CD4-positive, alpha-beta T cell treated with Interleukin-4 for 1 hour (primary cell): ENCODE data around the gene MARK3.
A peak's percentile ranks its signal among the peaks of the same experiment; 100 is the strongest.

Source experiments
- DNase-seq, 2 donors: peaks; one replicate each; pipeline ENCODE4 v3.0.0-alpha.2; 2020 to 2022

Gene MARK3

DNA sequence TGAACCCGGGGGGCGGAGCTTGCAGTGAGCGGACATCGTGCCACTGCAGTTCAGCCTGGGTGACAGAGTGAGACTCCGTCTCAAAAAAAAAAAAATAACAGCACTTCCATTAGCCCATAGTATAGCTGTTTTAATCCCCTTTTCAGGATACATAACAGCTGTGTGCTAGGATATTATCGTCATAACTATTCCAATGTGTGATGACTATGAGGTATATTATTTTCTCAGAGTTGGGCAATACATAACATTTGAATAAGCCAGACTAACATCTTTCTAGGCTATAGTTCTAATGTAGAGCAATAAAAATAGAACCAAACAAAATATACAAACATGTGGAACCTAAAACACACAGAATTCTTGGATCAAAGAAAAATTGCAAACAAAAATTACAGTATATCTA is 57.1 kb downstream of the MARK3 start:
- DNase-seq: no peak

DNA sequence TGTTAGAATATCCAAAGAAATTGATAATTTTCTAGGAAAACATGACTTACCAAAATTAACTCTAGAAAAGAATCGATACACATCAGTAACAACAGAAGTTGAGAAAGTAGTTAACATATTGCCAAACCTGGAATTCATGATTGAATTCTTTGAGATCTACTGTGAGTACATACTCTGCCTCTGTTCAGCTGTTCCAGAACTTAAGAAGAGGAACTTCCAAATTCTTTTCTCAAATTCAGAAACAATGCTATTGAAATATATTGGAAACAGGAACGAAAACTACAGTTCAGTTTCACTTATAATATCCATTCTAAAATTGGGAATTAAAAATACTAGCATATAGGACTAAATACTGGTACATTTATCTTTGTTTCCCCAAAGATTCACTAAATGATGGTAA is 57.9 kb downstream of the MARK3 start:
- no peak for DNase-seq

DNA sequence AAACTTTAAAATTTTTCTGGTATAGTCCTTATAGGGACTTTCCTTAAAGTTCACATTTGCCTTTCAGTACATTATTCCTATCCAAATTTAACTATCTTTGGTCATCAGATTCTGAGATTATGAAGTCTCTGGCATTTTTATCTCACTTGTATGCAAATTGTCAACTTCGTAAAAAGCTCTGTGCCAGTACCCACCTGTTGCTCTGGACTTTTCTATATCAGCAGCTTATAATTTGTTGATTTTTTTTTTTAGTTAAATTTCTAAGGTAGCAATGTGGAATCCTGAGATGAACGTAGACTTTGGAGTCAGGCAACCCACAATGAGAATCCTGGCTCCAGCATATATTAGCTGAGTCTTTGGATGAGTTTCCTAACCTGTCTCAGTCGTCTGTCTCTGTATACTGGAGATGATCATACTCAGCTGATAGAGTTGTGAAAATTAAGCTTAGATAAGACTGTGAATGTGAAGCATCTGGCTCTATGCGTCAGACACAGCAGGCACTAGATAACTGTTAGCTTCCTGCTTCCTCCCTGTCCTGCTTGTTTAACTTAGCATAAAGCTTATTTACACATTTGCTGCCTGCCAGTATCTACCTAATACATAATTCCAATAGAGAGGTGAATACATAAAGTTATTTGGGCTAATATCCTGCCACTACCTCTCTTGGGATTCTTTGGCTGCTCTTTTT is 59.8 kb downstream of the MARK3 start:
- DNase-seq: no peak

DNA sequence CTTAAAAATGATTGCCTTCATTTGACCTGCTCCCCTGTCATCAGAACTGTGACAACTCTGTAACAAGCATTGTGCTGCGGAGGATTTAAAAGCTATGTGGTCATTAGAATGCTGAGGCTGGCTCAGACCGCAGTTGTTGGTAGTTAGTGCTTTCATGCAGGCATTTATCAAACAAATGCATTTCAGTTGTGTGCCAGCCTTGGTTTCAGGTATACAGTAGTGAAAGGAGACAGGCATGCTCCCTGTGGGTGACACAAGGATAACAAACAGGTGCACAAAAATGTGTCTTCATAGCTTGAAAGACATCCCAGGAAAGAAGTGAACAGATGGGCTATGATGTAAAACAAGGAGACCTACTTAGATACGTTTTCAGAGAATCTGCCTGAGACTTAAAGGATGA is 60.6 kb downstream of the MARK3 start:
- DNase-seq: no peak

DNA sequence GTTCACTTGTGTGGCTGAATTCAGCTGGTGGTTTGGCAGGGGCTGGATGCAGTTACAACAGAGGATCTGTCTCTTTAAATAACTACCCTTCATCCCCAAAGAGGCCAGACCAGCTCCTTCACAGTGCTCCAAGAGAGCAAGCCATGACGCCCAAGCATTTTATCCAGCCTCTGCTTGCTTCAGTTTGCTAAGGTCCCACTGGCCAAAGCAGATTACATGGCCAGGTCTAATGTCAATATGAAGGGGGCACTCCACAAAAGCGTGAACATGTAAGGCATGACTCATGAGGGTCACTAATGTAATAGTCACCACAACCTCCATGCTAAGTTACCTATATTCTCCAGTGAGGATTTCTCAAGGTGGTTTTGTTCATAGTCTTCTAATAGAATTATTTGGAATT is 62.9 kb downstream of the MARK3 start:
- DNase-seq: no peak

DNA sequence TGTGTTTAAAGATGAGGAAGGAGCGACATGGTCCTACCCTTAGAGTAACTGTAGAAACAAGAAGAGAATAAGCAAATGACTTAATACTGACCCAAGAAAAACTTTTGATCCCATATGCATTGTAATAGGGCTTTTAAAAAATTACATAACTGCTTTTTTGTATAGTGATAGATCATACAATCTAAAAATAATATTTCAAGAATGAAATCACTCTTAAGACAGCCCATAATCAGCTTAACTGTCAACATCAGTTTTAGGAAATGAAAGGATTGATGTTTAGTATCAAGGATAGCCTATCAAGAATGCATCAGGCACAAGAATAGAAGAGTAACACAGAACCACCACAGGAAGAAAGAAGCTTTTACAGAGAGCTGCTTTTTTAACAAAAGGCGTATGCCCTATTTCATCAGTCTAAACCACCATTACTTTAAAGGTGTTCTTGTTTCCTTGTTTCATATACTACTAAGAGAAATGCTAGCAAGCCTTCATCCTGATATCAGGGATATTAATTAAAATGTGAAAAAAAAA is 64.5 kb downstream of the MARK3 start:
- DNase-seq: no peak

DNA sequence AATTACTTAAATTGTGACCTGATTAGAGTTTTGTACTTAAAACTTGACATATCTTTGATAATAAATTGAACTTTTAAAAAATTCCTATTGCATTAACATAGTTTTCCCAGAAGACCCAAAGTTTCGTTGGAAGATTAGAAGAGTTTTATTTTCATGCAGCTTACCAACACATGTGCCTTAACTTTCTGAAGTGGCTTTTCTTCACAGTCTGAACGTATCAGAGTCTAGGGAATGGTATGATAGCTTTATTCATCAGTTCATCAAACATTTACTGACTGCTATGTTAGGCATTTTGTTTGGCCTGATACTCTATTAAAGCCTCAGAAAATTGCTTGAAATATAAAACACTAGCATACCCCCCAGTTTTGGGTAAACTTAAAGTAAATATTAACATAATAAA is 65.2 kb downstream of the MARK3 start:
- DNase-seq: no peak

DNA sequence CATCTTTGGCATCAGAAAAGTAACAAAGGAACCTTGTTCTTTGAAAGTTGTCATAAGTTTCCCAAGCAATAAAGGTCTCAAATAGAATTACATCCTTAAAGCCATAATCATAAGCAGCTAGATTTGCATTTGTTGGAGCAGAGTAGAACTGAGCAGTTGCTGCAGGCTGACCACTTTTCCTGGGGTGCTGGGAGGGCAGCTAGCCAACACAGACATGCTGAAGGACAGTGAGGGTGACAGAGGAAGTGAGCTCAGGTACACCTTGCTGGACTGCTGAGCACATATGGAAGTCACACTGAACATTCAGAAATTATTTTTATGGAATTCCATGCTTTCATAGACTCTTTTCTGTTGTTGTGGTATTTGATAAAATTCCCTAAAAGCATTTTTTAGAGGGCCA is 66.2 kb downstream of the MARK3 start:
- no peak for DNase-seq

DNA sequence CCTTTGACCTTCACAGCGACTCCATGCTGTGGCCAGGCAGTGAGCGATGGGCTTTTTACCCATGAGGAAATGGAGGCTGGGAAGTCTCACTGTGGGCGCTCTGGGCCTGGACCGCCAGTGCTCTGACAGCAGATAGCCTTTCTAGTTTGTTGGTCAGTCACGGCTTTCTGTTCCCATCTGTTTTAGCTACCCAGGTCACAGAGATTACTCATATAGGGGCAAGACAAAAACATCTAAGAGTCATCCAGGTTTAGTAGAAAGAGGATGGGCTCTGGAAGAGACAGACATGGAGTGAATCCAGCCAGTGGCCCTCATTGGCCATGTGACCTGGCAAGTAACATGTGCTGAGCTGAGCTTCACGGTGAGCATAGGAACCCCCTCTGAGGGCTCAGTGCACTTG is 68.6 kb downstream of the MARK3 start:
- no peak for DNase-seq

DNA sequence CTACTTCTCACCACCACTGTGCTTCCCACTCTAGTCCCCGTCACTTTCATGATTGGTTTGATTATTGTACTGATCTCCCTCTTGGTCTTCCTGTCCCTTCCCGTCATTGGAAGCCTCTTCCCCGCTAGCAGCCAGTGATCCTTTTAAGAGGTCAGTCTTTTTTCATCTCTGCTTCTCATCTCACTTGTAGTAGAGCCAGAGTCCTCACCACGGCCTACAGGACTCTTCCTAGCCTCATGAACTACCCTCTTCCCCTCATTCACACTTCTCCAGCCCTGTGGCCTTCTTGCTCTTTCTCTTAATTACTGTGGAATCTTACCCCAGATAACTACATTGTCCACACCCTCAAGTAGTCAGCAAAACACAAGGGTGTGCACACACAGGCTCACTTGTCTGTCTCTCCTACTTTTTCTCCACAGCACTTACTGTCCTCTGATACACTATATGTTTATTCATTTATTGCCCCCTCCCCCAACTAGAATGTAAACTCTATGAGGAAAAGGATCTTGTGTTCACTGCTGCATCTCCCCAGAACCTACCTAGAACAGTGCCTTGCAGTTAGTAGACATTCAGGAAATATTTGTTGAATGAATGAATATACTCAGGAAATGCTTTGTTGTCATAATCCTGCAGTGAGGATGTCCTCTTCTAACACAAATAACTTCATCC is 71.1 kb downstream of the MARK3 start:
- no peak for DNase-seq

DNA sequence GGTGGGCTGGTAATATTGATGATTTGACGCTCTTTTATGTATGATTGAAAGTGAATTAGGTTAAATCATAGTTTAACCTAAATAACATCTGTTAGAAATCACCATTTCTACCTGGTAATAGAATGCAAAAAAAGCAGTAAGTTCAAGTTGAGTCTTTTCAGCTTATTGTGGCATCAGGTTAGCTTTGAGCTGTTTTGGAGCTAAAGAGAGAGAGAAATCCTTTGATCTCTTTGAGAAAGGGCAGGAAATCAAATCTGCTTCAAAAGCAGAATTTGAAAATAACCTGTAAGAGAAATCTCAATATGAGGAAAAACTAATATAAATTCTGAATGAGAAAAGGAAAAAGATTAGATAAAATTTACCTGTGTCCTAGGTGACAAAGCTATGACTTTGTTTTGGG is 75.2 kb downstream of the MARK3 start:
- no peak for DNase-seq

DNA sequence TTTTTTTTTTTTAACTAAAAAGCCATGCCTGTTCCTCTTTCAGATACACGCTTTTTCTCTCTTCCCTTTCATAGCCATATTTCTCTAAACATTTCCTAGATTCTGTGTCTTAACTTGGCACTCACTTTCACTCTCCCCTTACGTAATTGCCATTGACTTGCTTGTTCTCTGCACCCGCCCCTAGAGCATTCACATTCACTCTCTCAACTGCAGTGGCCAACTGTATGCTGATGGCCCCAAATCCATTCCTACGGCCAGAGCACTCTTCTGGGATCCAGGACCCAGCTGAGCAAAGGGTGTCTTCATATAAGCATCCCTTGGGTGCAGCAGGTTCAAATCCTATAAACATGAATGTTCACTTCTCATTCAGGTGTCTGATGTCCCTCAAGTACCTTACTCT is 77.9 kb downstream of the MARK3 start:
- no peak for DNase-seq

DNA sequence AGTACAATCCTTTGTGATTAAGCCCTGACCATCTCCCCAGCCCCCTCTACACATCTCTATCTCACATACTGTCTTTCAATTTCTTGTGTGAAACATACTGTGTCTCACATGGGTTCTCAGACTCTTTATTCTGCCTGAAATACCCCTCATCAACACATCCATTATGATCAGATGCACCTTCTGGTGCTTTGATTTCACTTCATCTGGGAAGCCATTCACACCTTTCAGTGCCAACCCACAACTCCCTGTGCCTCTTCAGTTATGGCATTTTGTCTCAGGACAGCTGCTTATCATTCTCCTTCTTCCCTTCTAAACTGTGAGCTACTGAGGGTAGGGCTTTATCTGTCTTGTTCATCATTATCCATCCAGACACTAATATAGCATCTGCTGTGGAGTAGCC is 78.6 kb downstream of the MARK3 start:
- no peak for DNase-seq

DNA sequence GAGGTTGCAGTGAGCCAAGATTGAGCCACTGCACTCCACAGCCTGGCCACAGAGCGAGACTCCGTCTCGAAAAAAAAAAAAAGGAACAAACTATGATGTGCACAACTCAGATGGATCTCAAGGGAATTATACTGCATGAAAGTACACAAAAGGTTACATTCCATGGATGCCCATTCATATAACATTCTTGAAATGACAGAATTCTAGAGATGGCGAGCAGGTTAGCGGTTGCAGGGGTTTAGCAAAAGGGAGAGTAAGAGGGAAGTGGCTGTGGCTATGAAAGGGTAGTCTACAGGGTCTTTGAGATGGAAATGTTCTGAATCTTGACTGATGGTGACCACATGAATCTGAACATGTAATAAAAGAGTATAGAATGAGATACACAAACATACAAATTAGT is 87.7 kb downstream of the MARK3 start:
- no peak for DNase-seq

DNA sequence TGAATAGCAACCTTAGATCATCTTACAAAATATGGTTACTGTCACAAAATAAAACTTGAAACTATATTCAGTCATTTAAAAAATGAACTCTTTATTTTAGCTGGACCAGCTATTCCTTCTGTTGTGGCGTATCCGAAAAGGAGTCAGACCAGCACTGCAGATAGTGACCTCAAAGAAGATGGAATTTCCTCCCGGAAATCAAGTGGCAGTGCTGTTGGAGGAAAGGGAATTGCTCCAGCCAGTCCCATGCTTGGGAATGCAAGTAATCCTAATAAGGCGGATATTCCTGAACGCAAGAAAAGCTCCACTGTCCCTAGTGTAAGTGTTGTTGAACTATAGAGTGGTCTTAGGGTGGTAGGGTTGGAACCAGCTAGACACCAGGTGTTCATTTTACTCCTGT is 89.7 kb downstream of the MARK3 start:
- DNase-seq: no peak

DNA sequence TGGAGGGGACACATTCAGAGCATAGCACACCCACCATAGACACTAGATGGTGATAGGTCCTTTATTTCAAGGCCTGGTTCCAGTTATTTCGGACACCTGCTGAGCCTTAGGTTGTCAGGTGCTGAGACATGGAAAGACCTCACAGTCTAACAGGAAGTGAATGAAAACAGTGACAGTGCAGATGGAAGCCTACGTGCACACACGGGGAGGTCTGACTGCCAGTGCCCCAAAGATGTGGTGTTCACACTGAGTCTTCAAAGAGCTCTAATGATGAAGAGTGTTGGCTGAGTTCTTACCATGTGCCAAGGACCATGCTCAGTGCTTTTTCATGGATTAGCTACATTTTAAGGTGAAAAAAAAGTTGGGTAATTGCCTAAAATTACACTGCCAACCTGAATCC is 90.8 kb downstream of the MARK3 start:
- no peak for DNase-seq

DNA sequence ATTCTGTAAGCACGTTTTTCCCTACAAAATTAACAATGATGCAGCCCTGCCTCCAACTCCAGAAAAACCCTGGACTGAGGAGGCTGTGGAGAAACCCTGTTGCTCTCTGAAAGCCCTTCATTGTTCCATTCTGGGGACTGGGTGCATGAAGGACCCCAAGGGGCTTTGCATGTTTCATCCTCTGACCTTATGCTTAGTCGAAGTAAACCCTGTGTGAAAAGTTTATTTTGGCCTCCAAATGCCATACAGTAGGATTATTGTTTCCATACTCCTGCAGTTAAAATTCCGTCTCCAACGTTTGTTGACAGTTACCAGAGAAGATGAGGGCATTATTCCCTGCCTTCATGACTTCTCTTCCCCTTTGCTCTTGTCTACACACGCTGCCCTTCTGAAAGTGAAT is 91.4 kb downstream of the MARK3 start:
- no peak for DNase-seq

DNA sequence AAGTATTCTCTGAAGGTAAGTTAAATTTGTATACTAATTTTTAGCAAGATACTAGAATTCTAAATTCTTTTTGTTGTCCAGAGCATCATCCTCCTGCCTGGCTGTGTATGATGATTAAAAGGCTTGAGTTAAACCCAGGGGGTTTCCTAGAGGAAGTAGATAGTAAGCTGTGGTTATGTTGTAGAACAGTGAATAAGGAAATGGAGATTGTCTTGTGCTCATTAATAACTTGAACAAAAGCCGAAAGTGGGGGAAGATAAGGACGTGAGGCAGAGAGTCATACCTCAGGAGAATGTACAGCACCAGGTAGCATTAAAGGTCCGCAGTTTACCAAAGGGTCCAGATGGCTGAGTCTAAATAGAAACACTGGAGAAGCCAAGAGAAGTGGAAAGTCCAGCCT is 95.4 kb downstream of the MARK3 start:
- peak in 1 of 2 donors; percentile 33 for DNase-seq

DNA sequence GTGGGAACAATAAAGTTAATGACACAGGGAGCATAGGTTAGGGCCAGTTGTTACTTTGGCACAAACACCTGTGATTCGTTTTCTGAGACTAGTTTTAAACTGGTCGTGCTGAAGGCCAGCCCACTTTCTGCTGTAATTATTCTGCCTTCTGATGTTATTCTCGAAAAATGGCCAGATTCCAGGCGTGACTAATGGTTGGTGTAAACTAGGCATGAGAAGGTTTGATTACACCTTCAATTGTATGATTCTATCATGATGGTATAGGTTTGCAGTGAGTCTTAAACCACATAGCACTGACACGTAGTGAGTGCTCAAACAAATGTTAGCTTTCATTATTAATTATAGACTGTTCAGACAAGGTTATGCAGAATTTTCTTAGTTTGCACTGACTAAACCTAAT is 98.4 kb downstream of the MARK3 start:
- no peak for DNase-seq

DNA sequence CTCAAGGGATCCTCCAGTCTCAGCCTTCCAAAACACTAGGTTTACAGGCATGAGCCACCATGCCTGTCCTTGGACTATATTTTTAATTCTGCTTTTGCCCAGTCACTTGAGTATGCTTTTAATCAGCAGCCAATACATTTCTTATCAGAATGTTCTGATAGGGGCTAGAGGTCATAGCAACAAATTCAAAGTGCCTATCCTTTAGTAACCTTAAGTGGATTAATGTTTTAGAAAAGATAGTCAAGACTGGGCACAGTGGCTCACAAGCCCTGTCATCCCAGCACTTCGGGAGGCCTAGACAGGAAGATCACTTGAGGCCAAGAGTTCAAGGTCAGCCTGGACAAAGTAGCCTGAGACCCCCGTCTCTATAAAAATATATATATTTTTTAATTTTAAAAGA is 100.3 kb downstream of the MARK3 start:
- no peak for DNase-seq

DNA sequence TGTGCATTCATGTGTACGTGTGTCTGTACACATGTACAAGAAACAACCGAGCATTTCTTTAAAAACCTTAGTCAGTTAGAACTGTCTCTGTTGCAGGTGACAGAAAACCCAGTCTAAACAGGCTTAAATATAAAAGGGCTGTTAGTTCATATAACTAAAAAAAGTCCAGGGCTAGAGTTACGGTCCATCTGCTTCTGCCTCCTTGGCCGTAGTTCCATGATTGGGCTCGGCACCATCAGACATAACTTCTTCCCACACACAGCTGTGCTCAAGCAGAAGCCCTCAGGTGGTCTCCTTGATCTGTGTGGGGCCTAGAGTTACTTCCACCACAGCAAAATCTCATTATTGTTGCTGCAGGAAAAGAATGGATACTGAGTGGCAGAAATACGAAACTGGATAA is 102.9 kb downstream of the MARK3 start:
- DNase-seq: no peak

DNA sequence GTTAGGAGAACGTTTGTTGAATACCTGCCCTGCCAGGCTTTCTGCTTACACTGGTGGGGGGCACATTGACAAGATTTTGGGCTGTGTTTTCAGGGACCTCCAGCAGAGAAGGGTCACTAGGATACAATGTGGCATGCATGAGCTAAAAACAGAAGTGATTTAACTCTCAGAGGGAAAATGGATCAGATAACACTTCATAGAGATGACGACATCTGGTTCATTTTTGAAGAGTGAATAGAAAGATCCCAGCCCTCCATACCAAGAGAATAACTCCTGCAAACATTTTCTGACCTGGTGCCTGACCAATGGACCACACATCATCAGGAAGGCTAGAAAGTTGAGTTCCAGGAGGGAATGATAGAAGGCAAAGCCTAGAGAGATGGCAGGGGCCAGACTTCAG is 103.7 kb downstream of the MARK3 start:
- no peak for DNase-seq

DNA sequence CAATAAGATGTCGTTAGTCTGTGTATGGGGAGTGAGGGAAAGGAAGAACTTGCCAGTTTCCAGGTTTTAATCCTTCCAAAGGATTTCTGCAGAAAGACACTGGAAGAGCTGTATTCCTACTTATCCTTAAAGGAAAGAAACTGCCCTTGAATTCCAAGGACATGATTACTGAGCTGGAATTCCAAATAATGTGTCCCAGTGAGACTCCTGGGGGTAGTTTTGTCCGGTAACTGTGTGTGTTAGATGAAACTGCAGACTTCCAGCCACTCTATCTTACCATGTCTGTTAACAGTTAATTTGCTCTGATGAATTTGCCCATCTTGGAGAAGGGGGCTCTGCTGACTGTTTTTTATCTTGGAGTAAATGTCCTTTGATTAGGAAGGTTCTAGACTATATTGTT is 104.4 kb downstream of the MARK3 start:
- DNase-seq: no peak

DNA sequence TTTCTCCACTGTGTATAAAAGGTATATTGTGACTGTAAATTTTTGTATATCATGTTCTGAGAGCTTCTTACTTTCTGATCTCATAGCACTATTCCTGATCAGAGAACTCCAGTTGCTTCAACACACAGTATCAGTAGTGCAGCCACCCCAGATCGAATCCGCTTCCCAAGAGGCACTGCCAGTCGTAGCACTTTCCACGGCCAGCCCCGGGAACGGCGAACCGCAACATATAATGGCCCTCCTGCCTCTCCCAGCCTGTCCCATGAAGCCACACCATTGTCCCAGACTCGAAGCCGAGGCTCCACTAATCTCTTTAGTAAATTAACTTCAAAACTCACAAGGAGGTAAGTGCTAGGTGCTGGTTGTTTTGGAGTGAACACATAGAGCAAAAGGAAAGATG is 106.5 kb downstream of the MARK3 start:
- DNase-seq: no peak
